BLaER1 treated with 17β-estradiol and CSF1 and Interleukin-3, amounts not matched to agents 10 nM and 100 nM (cell line): Measurements from ENCODE around the gene TTC33.
A peak's percentile ranks its signal among the peaks of the same experiment; 100 is the strongest.

Experiments used
- H3K27ac ChIP-seq, 11 experiments: shearing (Covaris generic); formaldehyde crosslinking; 2 replicates each; pipeline ENCODE4 v1.8.1; 2022
- H3K27me3 ChIP-seq, 11 experiments: shearing (Covaris generic); formaldehyde crosslinking; 2 replicates each; pipeline ENCODE4 v1.8.1; 2022
- H3K36me3 ChIP-seq, 11 experiments: shearing (Covaris generic); formaldehyde crosslinking; 2 replicates each; pipeline ENCODE4 v1.8.1; 2022
- H3K4me1 ChIP-seq, 10 experiments: shearing (Covaris generic); formaldehyde crosslinking; 2 replicates each; pipeline ENCODE4 v1.8.1; 2022
- H3K4me2 ChIP-seq, 11 experiments: shearing (Covaris generic); formaldehyde crosslinking; 2 replicates each; pipeline ENCODE4 v1.8.1; 2022
- H3K4me3 ChIP-seq, 10 experiments: shearing (Covaris generic); formaldehyde crosslinking; 2 replicates each; pipeline ENCODE4 v1.8.1; 2022
- H3K9ac ChIP-seq, 11 experiments: shearing (Covaris generic); formaldehyde crosslinking; 2 replicates each; pipeline ENCODE4 v1.8.1; 2022
- H3K9me3 ChIP-seq, 11 experiments: shearing (Covaris generic); formaldehyde crosslinking; replicated peaks in 1 of 11; 2 replicates each; pipeline ENCODE4 v1.8.1; 2022
- H4K20me1 ChIP-seq, 11 experiments: shearing (Covaris generic); formaldehyde crosslinking; 2 replicates each; pipeline ENCODE4 v1.8.1; 2022
- Cebpa-rat ChIP-seq, 11 experiments: shearing (Covaris generic); IDR thresholded peaks; 2 replicates each; pipeline ENCODE4 v1.8.1; 2022

The TTC33 gene

DNA sequence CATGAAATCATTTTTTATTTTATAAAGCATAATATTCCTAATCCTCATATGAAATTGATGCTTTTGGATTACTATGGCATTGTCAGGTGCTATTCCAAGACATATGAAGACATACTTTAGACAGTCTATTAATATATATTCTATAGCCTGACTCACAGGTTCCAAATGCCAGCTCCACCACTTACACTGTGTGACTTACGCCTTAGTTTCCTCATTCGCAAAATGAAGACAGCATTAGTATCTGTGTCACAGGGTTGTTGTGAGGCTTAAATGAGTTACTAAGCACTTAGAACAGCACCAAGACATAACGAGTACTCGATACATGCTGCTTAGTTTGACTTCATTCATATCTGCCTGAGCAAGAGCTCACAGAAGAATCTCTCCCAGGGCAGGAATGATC is 208.2 kb downstream of the TTC33 start:
- Histone ChIP-seq H3K4me3 (no peak overlapping the region), H3K27ac (no peak overlapping the region), H3K9ac (no peak overlapping the region), H3K4me2 (no peak overlapping the region), H3K4me1 (peaks cover 0 to 14% (median 0%) of the 10 kb centered on the region in 10 experiments; a peak in 4 of 20 replicates), H3K9me3 (peaks cover 0 to 7% (median 0%) of the 10 kb centered on the region in 11 experiments; a peak in 4 of 22 replicates), H3K27me3 (no peaks in the 10 kb centered on the region), H3K36me3 (no peaks in the 10 kb centered on the region), H4K20me1 (no peaks in the 10 kb centered on the region)
- TF ChIP-seq Cebpa-rat (IDR thresholded peaks at IDR 0.05): no peak

DNA sequence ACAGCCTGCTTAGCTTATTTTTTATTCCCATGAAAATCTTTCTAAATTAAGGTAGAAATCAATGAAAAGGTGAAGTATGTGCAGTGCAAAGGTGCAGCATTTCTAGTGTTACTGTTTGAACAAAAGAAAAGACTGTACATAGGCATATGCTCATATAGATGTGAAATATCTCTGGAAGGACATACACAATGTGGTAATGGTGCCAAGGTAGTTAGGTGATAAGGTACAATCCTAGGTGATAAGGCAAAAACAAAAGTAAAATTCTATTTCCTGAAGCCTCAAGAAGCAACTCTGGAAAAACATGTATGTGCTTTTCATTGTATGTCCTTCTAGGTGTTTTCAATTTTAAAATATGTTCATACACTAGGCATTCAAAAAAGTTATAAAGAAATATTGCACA is 215.5 kb downstream of the TTC33 start:
- H4K20me1 ChIP-seq: no peaks in the 10 kb centered on the region
- no peak overlapping the region for H3K27ac ChIP-seq
- no peak overlapping the region for H3K4me3 ChIP-seq
- H3K9me3 ChIP-seq: peaks cover 5 to 30% (median 14%) of the 10 kb centered on the region in 11 experiments; a peak in 20 of 22 replicates
- no peaks in the 10 kb centered on the region for H3K27me3 ChIP-seq
- no peak overlapping the region for H3K9ac ChIP-seq
- no peaks in the 10 kb centered on the region for H3K4me1 ChIP-seq
- H3K36me3 ChIP-seq: peaks cover 0 to 4% (median 0%) of the 10 kb centered on the region in 11 experiments; a peak in 1 of 22 replicates
- no peak overlapping the region for H3K4me2 ChIP-seq
- TF ChIP-seq Cebpa-rat (IDR thresholded peaks at IDR 0.05): no peak

DNA sequence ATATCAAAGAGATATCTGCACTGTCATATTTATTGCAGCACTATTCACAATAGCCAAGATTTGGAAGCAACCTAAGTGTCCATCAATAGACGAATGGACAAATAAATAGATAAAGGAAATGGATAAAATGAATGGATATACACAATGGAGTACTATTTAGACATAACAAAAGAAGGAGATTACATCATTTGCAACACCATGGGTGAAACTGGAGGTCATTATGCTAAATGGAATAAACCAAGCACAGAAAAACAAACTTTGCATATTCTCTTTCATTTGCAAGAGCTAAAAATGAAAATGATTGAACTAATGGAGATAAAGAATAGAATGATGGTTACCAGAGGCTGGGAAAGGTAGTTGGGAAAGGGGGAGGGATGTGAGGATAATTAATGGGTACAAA is 231.1 kb downstream of the TTC33 start:
- no peak overlapping the region for H3K4me2 ChIP-seq
- H3K4me1 ChIP-seq: peaks cover 14 to 28% (median 23%) of the 10 kb centered on the region in 10 experiments
- H3K27me3 ChIP-seq: no peaks in the 10 kb centered on the region
- no peaks in the 10 kb centered on the region for H4K20me1 ChIP-seq
- H3K4me3 ChIP-seq: no peak overlapping the region
- H3K9ac ChIP-seq: no peak overlapping the region
- TF ChIP-seq Cebpa-rat (IDR thresholded peaks at IDR 0.05): no peak
- peaks cover 0 to 15% (median 0%) of the 10 kb centered on the region in 11 experiments; a peak in 4 of 22 replicates for H3K9me3 ChIP-seq
- no peak overlapping the region for H3K27ac ChIP-seq
- no peaks in the 10 kb centered on the region for H3K36me3 ChIP-seq

DNA sequence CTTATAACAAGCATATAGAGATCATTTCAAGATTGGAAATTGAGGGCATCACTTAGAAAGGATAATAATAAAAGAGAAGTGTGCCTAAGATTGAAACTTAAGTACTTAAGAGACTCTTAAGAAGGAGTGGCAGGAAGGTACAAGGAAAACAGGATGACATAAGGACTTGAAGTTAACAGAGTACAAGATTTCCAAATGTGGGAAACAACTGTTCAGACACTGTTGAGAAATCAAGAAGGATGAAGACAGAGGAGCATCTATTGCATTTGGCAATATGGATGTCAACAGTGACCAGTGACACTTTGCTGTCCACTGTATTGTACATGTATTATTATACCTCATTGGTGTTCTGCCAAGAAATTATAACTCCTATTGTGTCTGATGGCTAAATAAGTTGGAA is 233.8 kb downstream of the TTC33 start:
- H3K27me3 ChIP-seq: no peaks in the 10 kb centered on the region
- H3K9me3 ChIP-seq: peaks cover 0 to 12% (median 0%) of the 10 kb centered on the region in 11 experiments; a peak in 3 of 22 replicates
- H3K4me2 ChIP-seq: peak overlapping the region; percentile 31 to 71 (median 49); a peak in 19 of 22 replicates
- TF ChIP-seq Cebpa-rat (IDR thresholded peaks at IDR 0.05): no peak
- no peak overlapping the region for H3K4me3 ChIP-seq
- H3K27ac ChIP-seq: no peak overlapping the region
- peaks cover 5 to 18% (median 13%) of the 10 kb centered on the region in 10 experiments; a peak in 18 of 20 replicates for H3K4me1 ChIP-seq
- H3K36me3 ChIP-seq: no peaks in the 10 kb centered on the region
- H4K20me1 ChIP-seq: no peaks in the 10 kb centered on the region
- H3K9ac ChIP-seq: no peak overlapping the region

DNA sequence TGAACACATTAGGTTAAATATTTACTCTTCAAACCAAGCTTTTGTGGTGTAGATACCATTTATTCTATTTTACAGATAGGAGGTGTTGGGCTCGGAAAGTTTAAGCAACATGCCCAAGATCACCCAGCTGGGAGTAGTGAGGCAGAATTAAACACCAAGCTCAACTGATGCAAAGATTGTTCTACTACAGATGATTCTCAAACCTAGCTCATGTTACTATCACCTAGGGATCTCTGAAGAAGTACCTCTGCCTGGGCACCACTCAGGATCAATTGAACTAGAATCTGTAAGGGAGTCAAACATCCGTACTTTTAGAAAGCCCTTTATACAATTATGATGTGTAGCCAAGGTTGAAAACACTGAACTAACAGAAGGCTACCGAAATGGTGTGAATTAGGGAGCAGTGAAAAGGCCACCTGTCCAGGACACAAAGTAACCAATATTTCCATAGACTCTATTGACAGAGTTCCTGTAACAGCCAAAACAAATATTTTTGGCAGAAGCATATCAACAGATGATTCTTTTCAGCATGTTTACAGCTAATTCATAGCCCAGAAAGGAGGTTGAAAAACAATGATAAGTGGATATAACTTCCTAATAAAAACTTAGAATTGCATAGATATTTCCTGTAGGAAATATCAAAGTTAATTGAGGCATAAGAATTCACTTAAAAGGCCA is 234.5 kb downstream of the TTC33 start:
- no peak overlapping the region for H3K4me3 ChIP-seq
- no peak overlapping the region for H3K9ac ChIP-seq
- H3K27ac ChIP-seq: no peak overlapping the region
- peaks cover 0 to 13% (median 0%) of the 10 kb centered on the region in 11 experiments; a peak in 3 of 22 replicates for H3K9me3 ChIP-seq
- no peaks in the 10 kb centered on the region for H4K20me1 ChIP-seq
- H3K4me2 ChIP-seq: peak overlapping the region; percentile 31 to 71 (median 49); a peak in 20 of 22 replicates
- no peaks in the 10 kb centered on the region for H3K36me3 ChIP-seq
- H3K27me3 ChIP-seq: no peaks in the 10 kb centered on the region
- no peak for TF ChIP-seq Cebpa-rat (IDR thresholded peaks at IDR 0.05)
- peaks cover 5 to 21% (median 13%) of the 10 kb centered on the region in 10 experiments; a peak in 18 of 20 replicates for H3K4me1 ChIP-seq

DNA sequence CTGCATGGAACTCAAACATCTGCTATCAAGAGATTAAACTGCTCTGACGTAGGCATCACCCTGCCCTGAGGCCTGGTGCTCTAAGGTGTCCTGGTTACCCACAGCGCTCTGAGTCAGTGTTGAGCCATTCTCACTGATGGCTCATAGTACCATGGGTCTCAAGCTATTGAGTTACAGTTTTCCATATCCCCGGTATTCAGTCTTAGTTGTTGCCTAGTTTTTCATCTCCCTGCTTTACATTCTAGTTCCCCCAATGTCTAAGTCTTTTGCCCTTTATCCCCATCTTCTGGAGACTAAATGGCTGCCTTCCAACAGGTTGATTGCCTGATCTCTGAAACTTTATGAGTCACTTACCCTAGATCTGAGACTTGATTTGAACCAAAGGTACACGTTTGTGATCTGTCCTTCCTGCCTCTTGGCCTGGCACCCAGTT is 237.3 kb downstream of the TTC33 start:
- peaks cover 24 to 47% (median 32%) of the 10 kb centered on the region in 10 experiments for H3K4me1 ChIP-seq
- no peaks in the 10 kb centered on the region for H4K20me1 ChIP-seq
- H3K9me3 ChIP-seq: peaks cover 0 to 14% (median 0%) of the 10 kb centered on the region in 11 experiments; a peak in 3 of 22 replicates
- H3K36me3 ChIP-seq: no peaks in the 10 kb centered on the region
- H3K4me3 ChIP-seq: no peak overlapping the region
- no peak overlapping the region for H3K27ac ChIP-seq
- TF ChIP-seq Cebpa-rat (IDR thresholded peaks at IDR 0.05): no peak
- H3K4me2 ChIP-seq: no peak overlapping the region
- H3K27me3 ChIP-seq: no peaks in the 10 kb centered on the region
- no peak overlapping the region for H3K9ac ChIP-seq

DNA sequence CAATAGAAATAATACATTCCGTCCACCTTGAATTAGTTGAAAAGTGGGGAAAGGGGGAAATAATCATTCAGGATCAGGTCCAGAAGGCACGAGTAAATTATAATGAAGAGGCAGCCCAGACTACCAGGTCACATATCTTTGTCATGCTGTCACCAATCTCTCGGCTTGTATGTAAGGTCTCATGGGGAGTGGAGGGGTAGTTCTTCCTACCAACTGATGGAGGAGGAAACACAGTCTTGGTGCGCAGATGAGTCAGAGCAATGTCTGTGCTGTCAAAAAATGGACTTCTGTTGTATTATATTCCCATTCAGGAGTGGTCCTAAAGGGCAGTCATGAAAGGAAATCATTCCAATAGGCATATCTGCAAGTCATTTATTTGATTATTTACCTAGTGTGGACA is 240.3 kb downstream of the TTC33 start:
- Histone ChIP-seq H3K9ac (no peak overlapping the region), H3K9me3 (peaks cover 0 to 9% (median 0%) of the 10 kb centered on the region in 11 experiments; a peak in 2 of 22 replicates), H3K27me3 (no peaks in the 10 kb centered on the region), H3K4me2 (peak overlapping the region; percentile 52 to 79 (median 75)), H4K20me1 (no peaks in the 10 kb centered on the region), H3K4me1 (peaks cover 16 to 31% (median 19%) of the 10 kb centered on the region in 10 experiments), H3K27ac (peak overlapping the region in 4 of 11 experiments; percentile 14 to 39 (median 27); a peak in 2 of 22 replicates), H3K36me3 (no peaks in the 10 kb centered on the region), H3K4me3 (no peak overlapping the region)
- no peak for TF ChIP-seq Cebpa-rat (IDR thresholded peaks at IDR 0.05)

DNA sequence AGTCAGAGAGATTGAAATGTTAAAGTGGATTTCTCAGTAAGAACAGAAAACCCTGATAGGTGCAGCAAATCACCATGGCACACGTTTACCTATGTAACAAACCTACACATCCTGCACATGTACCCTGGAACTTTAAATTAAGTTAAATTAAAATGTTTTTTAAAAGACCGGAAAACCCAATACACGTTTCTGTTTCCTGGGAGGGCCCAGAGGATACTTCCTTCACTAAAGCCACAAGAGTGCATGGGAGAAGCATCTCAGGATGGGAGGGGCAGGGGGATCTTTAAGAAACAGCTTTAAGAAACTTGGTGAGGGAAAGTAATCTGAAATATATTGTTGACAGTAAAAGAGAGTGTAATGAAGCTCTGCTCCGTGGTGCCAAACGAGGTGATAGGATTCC is 240.8 kb downstream of the TTC33 start:
- peaks cover 16 to 31% (median 19%) of the 10 kb centered on the region in 10 experiments for H3K4me1 ChIP-seq
- H3K36me3 ChIP-seq: no peaks in the 10 kb centered on the region
- no peak overlapping the region; a peak in 1 of 20 replicates for H3K4me3 ChIP-seq
- no peak for TF ChIP-seq Cebpa-rat (IDR thresholded peaks at IDR 0.05)
- no peaks in the 10 kb centered on the region for H4K20me1 ChIP-seq
- peaks cover 0 to 9% (median 0%) of the 10 kb centered on the region in 11 experiments; a peak in 1 of 22 replicates for H3K9me3 ChIP-seq
- no peak overlapping the region for H3K9ac ChIP-seq
- H3K27me3 ChIP-seq: no peaks in the 10 kb centered on the region
- H3K4me2 ChIP-seq: peak overlapping the region; percentile 52 to 79 (median 75)
- peak overlapping the region in 5 of 11 experiments; percentile 14 to 39 (median 21); a peak in 5 of 22 replicates for H3K27ac ChIP-seq

DNA sequence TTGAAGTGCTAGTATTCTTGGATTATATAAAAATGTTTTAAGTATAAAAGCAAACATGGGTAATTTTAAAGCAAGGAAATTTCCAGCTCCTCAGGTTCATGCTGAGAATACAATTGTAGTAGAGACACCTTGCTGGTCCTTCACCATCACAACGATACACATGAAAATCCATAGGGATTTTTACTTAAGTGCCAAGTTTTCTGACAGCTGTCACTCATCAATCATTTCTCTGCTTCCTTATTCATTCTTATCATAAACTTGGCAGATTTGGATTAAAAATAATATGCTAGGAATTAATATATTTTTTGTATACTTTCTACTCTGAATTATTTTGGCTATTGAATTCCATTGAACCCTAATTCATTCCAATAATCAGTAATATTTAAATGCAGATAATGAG is 244.0 kb downstream of the TTC33 start:
- Histone ChIP-seq H3K4me1 (peaks cover 16 to 33% (median 19%) of the 10 kb centered on the region in 10 experiments), H3K9ac (no peak overlapping the region), H3K36me3 (no peaks in the 10 kb centered on the region), H3K27me3 (no peaks in the 10 kb centered on the region), H3K9me3 (peaks cover 0 to 7% (median 0%) of the 10 kb centered on the region in 11 experiments; a peak in 3 of 22 replicates), H4K20me1 (no peaks in the 10 kb centered on the region), H3K4me2 (no peak overlapping the region), H3K27ac (no peak overlapping the region), H3K4me3 (no peak overlapping the region)
- no peak for TF ChIP-seq Cebpa-rat (IDR thresholded peaks at IDR 0.05)
